Frontal cortex (tissue), 4 donors: ENCODE results near the gene RDH5. TPM values are rescaled to one million over a fixed set of nuclear protein-coding genes. Genes with fewer than 3 reads are reported as not detected.

ENCODE experiments used
- DNase-seq, 2 donors: peaks; one replicate each; pipeline ENCODE4 v3.0.0; 2012; ENCODE audit warnings: low spot score in 2 of 2
- FAIRE-seq: peaks from 2 replicates; lab custom pipeline; 2012; peaks lifted over from hg19 to GRCh38; lab: Jason Lieb, UNC
- total RNA-seq: library from RNA; depleted of rRNA; stranded (reverse); fragments of >200 nt; gene quantifications from one replicate; pipeline ENCODE4 v1.2.3, GENCODE V29; 2014
- donor health status: control.
- donor health status: control.
- donor health status: control.

Gene RDH5
- total RNA-seq, 1 donor from 2014 or later = 4.5 TPM

DNA sequence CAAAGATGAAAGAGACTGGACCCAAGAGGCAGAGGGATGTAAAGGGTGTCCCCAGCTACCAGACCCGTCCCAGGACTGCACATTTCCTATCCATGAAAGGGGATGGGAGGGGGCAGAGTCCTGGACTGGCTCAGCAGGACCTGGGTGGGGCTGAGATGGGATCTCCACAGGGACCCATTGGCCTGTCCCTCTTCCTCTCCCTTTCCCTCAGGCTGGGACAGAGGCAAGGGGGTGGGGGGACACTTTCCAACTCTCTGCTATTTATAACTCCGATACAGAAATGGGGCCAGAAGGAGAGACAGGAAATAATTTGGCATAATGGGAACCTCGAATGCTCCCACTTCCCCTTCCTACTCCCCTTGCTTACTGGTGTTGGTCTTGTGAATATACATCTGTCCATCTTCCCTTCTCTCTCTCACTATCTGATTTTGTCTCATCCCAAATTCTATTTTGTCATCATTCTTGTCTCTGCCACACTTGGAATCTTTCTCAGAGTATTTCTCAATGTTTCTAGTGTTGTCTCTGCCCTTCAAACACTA is 11.4 kb upstream of the RDH5 start:
- DNase-seq = no peak
- FAIRE-seq = no peak

DNA sequence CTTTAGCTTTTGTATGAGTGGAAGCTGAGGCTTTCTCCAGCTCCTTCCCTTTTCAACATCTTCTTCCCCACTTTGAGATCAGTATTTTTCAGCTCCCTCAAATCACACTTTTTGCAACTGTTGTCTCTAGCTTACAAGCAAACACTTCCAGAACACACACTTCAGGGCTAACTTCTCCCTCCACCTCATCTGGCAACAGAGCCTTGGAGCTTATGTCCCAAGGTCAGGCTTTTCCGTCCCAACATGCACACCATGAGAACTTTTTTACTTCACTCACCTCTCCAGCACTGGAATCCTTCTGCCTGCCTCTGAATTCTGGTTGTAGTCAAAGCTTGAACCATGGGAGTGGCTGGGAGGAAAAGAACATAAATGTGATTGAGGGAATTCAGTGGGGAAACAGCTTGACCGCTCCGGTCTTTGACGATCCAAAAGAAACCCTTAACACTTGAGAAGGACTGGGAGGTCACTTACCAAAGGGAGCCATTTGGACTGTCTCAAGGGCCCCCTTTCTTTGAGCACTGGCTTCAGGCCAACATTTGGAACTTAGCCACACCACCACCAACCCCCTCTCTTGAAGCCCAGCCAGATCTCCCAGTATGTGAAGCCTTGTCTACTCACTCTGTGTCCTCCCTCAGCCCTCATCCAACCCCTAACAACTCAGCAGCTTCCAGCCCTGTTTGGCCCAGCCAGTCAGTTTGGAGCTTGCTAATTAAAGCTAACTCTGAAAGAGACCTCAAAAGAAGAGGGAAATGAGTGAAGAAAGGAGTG is 8.2 kb upstream of the RDH5 start:
- no peak for DNase-seq
- no peak for FAIRE-seq

DNA sequence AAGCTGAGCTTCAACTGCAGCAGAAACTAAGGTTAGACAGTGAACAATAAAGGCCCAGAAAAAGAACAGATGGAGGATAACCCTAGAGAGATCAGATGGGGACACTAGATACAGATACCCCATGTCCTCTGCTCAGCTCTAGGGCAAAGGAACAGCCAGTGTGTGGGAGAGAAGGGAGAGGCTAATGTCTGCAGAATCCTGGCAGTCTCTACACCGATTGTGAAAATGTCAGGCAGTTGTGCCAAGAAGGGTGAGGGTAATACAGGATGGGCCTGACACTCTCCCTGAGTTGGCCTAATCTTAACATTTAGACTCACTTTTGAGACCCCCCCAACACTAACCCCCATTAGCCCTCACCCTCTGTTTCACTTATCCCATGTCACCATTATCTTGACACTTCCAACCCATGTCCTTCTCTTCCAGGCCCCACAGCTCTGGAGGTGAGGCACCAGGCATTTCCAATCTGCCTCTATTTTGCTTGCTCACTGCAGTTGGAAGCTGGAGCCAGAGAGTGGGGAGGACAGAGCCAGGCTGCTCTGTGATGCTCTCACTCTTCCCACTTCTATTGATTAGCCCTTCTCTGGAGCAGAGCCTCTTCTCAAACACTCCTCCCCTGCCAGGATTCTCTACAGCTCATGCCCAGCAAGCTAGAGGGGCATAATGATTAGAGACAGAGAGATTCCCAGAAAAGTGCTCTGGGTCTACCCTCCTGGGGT is 7.3 kb upstream of the RDH5 start:
- no peak for DNase-seq
- FAIRE-seq = no peak

DNA sequence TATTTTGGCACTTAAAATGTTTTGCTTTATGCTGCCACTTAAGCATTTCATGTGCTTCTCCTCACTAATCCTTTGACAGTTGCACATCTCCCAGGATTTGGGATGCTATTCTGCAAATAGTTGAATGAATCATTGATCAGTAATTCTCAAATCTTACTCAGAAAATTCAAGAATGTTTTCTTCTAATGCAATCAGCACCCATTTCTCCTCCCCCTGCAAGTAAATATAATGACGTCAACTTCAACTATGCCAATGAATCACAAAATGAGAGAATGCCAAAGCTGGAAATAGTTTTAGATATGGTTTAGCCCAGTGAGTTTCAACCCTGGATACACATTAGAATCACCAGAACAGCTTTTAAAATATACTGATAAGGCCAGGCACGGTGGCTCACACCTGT is 6.5 kb upstream of the RDH5 start:
- FAIRE-seq = no peak
- no peak for DNase-seq

DNA sequence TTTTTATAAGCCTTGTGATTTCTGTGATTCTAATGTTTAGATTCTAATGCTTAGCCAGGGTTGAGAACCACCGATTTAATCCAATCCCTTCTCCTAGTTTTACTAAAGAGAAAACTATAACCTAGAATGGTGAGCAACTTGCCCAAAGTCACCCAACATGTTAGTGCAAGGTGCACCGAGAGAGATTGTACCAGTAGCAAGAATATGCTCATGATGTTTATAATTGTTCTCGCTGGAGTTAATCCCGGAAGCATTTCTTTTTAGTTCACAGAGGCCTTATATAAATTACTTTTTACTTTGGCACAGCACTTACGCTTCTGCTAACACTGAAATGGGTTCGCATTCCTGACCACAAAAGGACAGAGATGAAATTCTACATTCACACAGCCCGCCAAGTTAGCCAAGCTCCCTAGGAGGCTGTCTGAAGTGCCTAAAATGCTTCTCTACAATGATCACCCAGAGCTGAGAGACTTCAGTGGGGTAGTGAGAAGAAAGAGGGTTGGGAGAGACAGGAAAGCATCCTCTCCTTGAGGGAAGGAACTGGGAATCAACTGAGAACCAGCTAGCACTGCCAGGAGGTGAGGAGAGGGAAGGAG is 4.9 kb upstream of the RDH5 start:
- no peak for DNase-seq
- FAIRE-seq = no peak

DNA sequence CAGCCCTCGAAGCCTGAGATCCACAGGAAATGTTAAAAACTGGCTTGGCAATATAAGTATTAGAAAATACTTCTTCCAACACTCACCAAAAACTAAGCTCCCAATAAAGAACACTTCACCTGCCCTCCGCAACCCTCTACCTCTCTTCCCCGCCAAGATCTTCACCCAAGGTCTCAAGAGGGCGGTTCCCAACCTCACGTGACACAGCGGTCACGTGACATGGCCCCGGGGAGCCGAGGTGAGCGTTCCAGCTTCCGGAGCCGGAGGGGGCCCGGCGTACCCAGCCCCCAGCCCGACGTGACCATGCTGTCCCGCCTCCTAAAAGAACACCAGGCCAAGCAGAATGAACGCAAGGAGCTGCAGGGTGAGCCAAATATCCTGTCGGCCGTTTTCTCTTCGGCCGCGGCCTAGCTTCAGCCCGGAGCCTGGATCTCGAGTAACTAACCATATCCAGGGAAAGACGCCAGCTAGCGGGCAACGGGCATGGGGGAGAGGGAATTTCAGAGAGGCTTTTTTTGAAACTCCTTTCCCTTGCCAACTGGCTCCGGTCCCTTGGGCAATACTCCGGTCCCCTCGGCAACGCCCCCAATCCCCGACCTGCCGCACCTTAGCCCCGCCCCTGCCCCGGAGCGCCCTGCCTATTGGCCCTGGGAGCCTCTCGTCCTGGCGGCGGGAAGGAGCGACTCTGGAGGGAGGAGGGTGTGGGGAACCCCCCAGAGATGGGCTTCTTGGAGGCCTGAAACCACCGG is 4.2 kb upstream of the RDH5 start, which contains the start of gene BLOC1S1:
Gene BLOC1S1, plus strand, starts transcription at position 214 of the 749 bp plus-strand sequence. Its CDS starts 6 bp downstream, at position 220.
- no peak for FAIRE-seq
- DNase-seq = peak; percentile 81 to 84

DNA sequence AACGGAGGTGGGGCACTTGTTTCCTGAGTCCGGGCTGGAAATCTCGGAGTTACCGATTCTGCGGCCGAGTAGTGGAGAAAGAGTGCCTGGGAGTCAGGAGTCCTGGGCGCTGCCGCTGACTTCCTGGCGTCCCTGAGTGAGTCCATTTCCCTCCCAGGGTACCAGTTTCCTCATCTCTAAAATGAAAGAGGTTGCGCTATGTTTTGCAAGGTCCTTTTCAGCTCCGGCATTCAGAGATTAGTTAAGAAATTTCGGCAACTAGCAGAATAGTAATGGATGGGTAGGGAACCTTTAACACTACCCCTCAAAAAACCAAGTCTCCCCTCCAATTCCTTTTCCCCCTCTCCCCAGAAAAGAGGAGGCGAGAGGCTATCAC is 3.6 kb upstream of the RDH5 start:
- FAIRE-seq (no peak), DNase-seq (no peak)

DNA sequence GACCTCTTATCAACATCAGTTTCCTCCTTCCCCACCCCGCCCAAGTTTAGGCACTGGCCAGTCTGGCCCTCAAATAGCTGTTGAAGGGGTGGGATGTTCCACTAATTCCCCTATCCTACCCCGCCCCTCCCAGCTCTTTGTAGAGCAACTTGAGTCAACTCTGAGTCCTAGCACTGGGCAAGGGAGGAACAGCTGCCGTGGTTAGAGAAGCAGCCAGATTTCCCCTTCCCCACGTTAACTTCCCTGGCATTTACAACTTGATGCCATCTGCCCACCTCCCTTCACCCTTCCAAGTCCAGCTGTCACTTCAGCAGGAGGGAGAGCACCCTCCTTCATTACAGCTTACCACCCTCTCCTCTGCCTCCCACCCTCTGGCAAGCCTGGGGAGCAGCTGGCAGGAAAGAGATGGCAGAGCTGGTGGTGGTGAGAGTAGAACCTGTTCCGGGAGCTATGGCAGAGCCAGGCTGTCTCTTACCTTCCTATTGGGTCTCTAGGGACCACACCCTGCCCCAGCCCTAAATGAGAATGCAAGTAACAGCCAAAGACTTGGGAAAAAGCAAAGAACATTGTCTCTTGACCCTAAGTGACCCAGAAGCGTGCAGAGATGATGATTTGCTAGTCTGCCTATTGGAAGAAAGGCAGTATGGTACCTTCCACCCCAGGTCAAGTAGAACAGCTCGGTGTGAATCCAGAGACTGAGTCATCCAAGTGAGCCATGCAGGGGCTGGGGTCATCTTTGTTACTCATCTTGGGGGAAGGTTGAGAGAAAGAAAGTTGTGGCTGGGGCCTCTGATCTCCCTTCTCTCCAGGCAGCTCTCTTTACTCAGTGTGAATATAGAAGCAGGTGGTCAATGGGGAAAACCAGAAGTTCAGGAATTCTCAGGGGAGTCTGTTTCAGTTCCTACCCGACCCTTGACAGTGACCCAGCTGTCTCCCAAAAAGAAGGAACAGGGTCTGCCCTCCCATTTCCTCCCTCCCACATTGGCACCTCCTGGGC is 2.9 kb upstream of the RDH5 start:
- no peak for DNase-seq
- no peak for FAIRE-seq

DNA sequence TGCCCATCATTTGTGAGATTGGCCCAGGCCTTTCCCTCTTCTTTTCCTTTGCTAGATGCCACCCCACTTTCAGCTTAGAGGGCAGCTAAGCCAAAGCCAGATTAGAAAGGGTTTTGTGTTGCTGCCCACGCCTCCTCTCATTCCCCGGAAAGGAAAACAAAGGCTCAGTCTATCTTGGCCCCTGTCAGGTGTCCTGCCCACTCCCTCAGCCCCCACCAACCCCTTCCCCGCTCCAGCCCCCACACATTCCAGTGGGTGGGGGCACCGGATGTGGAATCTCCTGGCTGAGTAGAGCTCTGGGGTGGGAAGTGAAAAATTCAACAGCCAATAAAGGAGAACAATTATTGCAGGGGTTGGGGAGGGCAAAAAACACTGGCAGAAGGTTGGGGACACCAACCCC is 2.2 kb upstream of the RDH5 start:
- no peak for FAIRE-seq
- DNase-seq = no peak

DNA sequence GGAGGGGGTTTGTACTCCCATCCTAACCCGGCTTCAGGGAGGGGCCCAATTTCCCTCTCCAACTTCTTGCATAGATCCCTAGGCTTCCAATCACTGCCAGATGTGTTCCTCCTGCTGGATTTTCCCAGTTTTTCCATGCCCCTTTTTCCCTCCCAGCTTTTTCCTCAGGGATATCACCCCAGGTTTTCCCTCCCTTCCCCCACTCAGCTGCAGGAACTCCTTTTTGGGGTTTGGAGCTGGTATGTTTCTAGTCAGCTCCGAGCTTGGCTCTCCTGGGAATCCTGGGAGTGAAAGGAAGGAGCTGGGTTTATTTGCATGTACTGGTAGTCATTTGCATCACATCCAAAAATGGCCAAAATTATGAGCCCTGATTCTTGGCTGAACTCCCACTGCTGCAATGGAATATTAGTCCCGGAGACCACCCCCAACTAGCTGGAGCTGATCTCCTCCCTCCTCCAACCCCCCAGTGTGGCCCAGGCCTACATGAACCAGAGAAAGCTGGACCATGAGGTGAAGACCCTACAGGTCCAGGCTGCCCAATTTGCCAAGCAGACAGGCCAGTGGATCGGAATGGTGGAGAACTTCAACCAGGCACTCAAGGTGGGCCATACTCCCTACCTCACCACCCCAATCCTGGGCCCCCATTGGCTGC is 1.4 kb upstream of the RDH5 start:
- no peak for FAIRE-seq
- no peak for DNase-seq

DNA sequence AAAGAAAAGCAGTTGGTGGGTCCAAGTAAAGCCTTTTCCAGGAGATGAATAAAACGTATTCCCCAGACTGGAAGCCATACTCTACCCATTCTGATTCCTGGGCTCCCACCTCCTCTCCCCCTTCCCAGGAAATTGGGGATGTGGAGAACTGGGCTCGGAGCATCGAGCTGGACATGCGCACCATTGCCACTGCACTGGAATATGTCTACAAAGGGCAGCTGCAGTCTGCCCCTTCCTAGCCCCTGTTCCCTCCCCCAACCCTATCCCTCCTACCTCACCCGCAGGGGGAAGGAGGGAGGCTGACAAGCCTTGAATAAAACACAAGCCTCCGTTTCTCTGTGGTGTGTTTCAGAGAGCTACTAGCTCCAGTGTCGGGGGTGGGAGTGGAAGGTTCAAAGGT is 822 bp upstream of the RDH5 start:
- no peak for FAIRE-seq
- DNase-seq = no peak

DNA sequence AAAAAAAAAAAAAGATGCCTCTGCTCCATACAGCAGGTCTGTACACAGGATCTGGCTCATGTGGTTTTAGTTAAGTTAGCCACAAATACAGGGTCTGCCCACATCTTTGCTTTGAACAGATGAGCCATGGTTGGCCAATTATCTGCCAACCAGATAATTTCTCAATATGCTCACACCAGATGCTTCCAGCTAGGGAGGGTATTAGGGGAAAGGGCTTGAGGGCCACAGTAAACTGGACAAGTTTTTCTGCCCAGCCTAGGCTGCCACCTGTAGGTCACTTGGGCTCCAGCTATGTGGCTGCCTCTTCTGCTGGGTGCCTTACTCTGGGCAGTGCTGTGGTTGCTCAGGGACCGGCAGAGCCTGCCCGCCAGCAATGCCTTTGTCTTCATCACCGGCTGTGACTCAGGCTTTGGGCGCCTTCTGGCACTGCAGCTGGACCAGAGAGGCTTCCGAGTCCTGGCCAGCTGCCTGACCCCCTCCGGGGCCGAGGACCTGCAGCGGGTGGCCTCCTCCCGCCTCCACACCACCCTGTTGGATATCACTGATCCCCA is 776 bp downstream of the RDH5 start:
- FAIRE-seq (no peak), DNase-seq (no peak)

DNA sequence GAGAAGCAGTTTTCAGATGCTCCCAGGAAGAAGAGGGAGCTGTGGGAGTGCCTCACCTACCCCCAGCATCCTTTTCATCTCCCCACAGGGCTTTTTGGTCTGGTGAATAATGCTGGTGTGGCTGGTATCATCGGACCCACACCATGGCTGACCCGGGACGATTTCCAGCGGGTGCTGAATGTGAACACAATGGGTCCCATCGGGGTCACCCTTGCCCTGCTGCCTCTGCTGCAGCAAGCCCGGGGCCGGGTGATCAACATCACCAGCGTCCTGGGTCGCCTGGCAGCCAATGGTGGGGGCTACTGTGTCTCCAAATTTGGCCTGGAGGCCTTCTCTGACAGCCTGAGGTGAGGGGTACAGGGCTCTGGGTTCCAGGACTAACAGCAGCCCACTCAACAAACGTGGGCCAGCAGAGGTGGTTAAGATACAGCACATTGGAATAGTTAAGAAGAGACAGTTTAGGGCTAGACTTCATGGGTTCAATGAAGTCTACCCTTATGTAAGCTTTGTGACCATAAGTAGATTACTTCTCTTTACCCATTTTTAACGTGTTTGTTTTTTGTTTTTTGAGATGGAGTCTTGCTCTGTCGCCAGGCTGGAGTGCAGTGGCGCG is 1.5 kb downstream of the RDH5 start:
- FAIRE-seq (no peak), DNase-seq (no peak)

DNA sequence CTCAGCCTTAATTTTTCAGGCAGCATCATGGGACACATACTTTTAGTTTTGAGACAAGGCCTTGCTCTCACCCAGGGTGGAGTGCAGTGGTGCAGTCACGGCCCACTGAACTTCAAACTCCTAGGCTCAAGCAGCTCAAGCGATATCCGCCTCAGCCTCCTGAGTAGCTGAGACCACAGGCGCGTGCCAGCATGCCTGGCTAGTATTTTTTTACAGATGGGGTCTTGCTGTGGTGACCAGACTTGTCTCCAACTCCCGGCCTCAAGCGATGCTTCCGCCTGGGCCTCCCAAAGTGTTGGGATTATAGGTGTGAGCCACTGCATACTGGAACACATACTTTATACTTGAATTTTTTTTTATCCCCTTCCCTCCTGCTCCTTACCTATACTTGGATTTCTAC is 2.8 kb downstream of the RDH5 start:
- no peak for FAIRE-seq

DNA sequence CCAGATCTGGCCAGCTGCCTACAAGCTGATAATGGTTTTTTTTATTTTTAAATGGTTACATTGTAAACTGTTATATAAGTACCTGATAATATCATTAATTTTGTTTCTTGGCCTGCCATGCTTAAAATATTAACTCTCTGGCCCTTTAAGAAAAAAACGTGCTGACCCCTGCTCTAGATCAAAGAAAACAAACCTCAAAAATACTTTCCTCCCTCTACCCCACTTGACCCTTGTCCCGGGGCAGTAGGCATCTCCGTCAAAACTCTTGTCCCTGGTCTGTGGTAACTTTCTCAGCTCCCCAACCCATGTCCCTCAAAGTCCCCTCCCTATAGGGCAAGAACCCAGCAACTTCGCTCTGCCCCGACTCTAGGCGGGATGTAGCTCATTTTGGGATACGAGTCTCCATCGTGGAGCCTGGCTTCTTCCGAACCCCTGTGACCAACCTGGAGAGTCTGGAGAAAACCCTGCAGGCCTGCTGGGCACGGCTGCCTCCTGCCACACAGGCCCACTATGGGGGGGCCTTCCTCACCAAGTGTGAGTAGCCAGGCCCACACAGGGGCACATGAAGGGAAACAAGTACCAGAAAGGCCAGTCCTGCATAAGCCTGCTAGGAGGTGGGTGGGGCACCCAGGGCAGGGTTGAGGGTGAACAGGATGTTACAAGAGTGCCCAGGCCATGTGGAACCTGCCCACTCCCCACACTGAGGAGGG is 3.5 kb downstream of the RDH5 start:
- no peak for DNase-seq
- no peak for FAIRE-seq

More for the DNA sequence above, 2.8 kb downstream of the RDH5 start:
- DNase-seq = no peak

DNA sequence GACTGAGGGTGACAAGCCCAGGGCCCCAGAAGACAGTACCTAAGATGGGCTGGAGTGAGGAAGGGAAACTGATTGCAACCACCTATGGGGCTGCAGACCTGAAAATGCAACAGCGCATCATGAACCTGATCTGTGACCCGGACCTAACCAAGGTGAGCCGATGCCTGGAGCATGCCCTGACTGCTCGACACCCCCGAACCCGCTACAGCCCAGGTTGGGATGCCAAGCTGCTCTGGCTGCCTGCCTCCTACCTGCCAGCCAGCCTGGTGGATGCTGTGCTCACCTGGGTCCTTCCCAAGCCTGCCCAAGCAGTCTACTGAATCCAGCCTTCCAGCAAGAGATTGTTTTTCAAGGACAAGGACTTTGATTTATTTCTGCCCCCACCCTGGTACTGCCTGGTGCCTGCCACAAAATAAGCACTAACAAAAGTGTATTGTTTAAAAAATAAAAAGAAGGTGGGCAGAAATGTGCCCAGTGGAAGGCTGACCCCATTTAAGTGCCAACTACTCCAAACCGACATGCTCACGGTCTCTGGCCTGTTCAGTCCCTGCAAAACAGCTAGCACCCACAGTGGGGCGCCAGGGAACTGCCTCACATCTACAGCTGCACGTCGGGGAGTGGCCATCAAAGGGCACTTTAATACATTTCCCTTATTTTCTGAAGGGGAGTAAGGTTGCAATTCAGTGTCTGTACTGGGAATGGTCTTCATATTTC is 4.2 kb downstream of the RDH5 start:
- DNase-seq (no peak), FAIRE-seq (no peak)

DNA sequence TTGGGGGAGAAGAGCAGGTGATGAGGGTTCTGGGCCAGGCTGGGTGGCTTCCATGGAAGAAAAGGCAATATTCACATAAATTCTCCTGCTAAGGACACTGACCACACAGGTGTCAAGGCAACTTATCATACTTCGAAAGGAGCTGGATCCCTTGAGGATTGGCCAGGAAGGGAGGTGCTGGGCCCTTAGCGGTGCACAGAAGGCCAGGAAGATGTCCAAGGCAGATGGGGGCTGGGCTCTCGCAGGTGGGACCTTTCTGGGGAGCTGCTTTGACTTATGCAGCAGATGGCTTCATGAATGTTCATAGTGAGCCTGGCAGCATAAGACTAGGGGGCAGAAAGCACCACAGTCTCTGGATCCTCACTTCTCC is 4.7 kb downstream of the RDH5 start:
- FAIRE-seq (no peak), DNase-seq (no peak)
